HG03280 (cell line): Measurements from ENCODE around the gene SMIM45.
"Not testable (repeated sequence)": the region's sequence is repeated elsewhere in the genome, so short reads cannot be mapped to it uniquely, and the experiment has no call there.

Source experiments
- ATAC-seq: cut with Tn5 transposase; IDR thresholded peaks from one replicate; pipeline ENCODE4 v1.9.1; 2021; ENCODE audit warnings: mild to moderate bottlenecking, moderate library complexity; ENCODE audit not compliant: unreplicated experiment

SMIM45 gene

DNA sequence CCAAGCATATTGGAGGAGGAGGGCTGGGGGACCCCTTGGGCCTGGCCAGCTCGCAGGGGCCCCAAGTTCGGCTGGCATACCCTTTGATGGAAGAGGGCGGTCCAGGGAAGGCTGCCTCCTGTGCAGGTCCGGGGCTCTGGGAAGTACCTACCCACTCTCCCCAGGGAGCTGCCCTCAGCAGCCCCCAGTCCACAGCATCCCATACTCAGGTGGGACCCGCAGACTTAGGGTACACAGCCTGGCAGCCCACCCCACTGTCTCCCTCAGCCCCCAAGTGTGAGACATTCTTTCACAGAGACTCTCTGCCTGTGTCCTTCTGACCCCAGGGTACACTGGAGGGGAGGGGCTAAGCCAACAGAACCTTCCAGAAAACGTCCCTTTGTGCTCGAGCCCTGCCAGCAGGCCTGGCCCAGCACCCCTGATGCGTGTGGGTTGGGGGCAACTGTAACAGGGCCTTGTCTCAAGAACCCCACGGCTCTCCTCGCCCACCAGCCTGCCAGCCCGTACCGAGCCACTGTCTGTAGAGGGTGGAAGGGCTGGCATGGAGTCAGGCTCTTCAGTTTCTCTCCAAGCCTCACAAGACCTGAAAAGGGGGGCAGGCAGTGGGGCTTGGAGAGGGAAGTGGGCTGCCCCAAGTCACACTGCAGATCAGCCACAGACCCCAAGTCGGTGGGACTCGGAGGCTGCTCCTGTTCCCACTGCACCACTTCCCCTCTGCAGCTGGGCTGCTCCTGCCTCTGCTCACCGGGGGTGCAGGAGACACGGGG lies 18.4 kb upstream of the SMIM45 start:
- no peak for ATAC-seq

DNA sequence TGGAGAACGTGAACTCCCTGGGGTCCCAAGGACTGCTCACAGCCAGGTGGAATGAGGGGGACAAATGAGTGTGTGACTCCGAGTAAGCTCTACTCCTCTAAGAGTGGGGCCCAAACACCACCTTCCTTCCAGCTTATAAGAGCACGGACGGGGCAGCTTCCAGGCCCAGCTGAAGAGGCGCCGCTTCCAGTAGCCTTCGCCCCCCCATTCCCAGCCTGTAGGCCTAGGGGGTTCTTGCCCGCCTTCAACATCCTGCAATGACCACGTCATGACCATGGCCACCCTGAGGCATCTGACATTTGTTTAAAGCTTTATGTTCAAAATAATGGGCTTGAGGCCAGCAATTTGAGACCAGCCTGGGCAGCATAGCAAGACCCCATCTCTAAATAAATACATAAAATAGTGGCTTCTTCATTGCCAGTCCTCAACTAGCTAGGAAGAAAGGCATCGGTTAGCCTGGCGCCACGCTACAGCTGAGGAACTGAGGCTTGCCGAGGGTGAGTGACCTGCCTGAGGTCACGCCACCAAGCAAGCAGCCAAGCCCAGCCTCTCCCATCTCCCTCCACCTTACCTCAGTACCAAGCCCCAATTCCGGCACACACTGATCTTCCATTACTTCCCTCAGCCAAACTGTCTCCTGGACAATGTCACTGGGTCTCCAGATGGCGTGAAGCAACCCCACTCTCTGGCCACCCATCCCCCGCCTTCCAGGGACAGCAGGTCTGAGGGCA lies 17.5 kb upstream of the SMIM45 start:
- ATAC-seq = no peak

DNA sequence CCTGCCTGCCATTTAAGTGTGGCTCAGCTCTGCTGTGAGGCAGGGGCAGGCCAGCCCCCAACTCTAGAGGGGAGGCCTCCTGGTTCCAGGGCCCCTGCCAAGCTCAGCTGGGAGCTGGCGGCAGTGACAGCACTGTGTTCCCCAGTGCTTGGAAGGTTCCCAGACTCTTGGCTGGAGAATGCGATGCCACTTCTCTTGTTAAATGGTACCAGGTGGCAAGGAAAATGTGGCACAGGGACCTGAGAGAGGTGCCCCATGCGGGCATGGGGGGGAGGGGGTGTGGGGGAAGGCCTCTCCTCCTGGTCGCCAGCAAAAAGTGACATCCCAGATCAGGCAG lies 17.0 kb upstream of the SMIM45 start:
- no peak for ATAC-seq

DNA sequence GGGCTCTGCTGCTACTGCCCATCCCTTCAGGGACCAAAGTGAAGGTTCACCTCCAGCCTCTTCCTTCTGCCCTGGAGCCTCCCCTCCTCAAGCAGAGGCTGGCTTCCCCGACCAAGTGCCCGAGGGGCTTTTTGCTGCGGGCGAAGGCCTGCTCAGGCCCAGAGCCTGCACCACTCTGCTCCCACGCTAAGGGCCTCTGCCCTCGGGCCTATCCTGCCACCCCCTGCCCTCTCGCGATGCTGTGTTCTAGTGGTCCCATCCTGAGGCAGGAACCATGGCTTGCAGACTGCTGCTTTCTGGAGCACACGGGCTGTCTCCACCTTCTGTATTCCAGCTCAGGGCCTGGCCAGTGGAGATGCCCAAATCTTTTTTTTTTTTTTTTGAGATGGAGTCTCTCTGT lies 16.4 kb upstream of the SMIM45 start:
- no peak for ATAC-seq

DNA sequence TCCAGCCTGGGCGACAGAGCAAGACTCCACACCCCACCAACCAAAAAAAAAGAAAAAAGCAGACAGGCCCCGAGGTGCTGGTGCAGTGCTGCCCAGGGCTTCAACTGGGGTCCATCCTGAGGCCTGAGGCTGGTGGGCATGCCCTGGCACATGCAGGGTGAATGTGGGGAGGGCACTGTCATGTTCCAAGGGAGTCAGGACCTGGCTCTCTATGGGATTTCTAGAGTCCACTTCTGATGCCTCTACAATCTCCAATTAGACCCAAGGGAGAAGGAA lies 15.1 kb upstream of the SMIM45 start:
- ATAC-seq = no peak

DNA sequence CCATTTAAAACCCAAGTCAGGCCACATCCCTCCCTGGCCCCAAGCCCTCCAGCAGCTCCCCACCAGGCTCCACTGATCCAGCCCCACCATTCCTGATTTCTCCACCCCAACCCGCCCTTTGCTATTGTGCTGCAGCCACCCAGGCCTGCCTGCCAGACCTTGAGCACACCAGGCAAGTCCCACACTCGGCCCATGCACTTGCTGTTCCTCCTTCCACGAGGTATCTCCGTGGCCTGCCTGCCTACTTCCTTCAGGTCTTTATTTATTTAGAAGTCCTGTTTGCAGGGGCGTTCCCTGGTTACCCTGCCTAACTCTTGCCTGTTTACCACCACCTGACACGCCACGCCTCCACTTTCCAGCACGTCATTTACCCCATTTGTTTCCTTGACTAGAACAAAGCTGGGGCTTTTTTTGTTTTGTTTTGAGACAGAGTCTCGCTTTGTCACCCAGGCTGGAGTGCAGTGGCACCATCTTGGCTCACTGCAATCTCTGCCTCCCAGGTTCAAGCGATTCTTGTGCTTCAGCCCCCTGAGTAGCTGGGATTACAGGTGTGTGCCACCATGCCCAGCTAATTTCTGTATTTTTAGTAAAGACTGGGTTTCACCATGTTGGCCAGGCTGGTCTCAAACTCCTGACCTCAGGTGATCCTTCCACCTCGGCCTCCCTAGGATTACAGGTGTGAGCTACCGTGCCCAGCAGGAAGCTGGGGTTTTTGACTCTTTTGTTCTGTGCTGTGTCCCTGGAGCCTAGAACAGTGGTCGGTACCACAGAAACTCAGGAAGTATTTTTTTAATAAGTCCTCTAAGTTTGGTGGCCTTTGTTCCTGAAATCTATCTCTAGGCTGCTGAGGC lies 11.7 kb upstream of the SMIM45 start:
- peak; percentile 54 for ATAC-seq

DNA sequence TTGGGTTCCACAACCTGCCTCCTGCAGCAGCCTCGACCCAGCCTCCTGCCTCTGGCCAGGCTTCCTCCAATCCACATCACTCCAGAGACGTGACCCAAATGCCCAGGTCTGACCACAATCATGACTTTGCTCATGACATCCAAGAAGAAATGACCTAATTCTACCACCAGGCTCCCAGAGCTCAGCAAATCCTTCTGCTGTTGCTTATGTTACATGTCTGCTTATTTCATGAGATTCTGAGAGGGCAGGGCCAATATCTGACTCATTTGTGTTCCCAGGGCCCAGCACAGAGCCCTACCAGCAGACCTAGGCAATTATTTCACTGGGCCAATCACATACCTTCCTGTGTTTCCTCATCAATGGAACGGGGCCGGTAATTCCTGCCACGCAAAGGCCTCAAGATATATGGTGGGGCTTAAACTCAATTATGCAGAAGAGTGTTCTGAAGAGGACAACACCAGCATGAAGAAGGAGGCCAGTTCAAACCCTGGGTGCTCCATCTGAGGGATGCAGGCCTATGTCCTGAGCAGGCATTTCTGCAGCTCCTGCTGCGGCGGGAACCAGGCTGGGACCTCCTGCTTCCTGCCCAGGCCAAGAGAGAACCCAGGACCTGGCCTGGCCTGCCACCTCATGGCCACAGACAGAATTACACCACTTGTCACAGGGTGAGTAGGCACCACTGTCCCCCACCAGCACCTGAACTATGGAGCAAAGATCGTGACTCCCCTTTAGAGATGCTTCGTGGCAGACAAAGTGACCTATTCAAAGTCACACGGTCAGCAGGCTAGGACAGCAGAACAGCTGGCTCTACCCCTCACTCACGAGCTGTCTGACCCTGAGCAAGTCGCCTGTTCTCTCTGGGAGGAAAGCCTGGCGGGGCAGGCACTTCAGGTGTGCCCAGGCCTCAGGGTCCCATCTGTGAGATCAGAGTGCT lies 10.9 kb upstream of the SMIM45 start:
- peak; percentile 41 for ATAC-seq

DNA sequence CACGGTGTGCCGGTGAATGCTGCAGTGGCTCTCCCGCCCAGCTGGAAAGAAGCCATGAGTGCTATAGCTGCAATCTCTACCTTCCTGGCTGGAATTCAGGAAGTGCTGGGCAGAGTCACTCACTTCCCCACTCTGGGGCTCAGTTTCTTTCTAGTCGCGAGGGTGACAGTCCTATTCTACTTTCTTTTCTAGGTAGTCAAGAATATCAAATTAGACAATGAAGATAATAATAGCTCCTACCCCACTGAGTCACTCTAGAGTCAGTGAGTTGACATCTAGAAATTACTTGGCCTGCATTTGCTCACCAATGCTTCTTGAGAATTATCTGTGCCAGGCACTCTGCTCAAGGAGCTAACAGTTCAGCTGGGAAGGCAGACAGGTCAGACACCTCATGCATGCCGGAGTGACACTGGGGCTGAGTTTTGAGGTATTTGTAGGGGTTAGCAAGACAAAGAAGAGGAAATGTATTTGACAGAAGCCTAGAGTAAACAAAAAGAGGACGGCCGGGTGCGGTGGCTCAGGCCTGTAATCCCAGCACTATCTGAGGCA lies 8.2 kb upstream of the SMIM45 start:
- ATAC-seq = no peak

DNA sequence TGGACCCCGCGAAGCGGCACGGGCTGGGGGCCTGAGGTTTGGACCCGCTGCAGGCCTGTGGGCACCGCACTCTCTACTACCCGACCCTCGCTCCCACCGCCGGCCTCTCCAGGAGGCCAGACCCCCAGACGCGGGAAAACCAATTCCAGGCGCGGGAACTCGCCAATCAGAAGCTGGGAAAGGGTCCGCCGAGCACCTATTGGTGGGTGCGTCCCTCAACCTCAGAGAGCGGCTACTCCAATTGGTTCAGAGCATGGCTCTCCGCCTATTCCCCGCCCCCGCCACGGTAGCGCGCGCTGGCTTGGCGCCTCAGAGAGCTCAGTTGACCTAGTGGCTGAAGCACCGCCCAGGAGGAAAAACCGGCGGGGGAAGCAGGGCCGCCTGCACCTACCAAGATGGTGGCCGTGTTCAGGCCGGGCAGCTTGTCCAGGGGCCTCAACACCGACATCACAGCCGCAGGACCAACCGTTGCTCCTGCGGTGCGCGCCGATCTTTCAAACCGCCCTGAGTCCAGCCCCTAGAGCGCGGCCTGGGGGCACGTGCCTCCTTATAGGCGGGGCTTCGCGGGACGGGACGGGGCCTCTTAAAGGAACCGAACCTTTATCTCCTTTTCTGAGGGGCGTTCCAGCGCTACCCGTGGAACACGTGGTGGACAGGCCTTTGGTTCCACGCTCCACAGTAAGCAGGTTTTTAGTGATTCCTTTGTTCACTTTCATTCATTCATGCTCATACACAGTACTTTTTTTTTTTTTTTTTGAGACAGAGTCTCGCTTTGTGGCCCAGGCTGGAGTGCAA lies 5.1 kb upstream of the SMIM45 start, which contains the start of gene CENPM:
Gene CENPM, minus strand, starts transcription at position 524 of the 795 bp plus-strand sequence. Its CDS starts 76 bp downstream, at position 448.
- ATAC-seq = peak; percentile 85

DNA sequence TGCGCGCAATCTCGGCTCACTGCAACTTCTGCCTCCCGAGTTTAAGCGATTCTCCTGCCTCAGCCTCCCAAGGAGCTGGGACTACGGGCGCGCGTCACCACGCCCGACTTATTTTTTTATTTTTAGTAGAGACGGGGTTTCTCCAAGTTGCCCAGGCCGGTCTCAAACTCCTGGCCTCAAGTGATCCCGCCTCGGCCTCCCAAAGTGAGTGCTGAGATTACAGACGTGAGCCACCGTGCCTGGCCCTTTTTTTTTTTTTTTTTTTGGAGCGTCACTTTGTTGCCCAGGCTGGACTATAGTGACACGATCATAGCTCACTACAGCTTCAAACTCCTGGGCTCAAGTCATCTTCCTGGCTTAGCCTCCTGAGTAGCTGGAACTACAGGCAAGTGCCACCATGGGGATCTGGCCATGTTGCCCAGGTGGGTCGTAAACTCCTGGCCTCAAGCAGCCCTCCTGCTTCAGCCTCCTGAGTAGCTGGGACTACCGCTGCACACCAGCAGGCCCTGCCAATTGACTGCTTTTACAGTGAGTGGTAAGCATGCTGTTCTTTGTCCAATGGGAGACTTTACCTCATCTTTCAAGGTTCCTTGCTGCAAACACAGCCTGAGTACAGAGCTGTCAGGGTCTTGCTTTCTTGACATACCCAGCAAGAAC lies 4.4 kb upstream of the SMIM45 start:
- no peak for ATAC-seq

DNA sequence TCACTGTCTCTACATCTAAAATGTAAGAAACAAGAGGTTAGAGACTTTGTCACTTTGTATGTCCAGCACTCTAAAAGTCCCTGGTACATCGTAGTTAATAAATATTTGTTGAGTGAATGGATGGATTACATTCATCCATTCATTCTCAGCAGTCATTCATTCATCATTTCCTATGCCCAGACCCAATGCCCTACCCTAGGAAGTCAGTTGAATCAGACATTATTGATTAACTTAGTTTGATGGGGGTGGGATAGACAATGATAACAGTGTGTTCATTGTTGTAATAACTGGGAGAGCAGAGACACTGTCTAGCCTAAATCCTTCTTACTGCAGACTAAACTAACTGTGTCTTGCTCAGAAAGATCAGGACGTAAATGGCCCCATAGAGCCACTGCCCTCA lies 3.8 kb upstream of the SMIM45 start:
- ATAC-seq = no peak

DNA sequence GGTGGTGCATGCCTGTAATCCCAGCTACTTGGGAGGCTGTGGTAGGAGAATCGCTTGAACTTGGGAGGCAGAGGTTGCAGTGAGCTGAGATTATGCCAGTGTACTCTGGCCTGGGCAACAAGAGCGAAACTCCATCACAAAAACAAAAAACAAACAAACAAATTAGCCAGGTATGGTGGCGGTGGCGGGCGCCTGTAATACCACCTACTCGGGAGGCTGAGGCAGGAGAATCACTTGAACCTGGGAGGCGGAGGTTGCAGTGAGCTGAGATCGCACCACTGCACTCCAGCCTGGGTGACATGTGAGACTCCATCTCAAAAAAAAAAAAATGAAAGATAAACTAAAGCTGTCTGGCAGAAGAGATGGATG lies 3.0 kb upstream of the SMIM45 start:
- ATAC-seq = not testable (repeated sequence)

DNA sequence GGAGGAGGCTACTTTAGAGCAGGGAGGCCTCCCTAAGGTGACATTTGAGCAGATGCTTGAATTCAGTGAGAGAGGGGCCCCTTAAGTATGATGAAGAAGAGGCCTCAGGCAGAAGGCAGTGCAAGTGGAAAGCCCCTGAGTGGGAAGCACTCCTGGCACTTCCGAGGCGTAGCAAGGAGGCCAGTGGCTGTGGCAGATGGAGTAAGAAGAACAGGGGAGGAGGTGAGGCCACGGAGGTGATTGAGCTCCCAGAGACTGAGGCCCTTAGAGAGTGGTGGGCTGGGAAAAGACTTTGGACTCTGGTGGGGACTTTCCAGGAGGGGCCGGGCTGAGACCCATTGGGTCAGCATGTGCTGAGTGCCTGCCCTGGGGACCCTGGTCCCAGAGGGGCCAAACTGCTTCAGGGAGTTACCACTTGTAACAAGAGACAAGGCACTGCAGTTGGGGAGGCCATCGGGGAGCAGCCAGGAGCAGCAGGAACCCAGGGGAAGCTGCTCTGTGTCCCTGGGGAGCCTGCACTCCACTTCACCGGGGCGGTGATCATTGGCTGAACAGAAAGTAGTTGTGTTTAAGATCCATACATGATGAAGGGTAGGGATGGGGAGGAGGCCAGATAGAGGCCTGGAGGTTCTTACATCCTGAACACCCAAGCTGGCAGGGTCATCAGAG lies 2.5 kb upstream of the SMIM45 start:
- ATAC-seq = no peak

DNA sequence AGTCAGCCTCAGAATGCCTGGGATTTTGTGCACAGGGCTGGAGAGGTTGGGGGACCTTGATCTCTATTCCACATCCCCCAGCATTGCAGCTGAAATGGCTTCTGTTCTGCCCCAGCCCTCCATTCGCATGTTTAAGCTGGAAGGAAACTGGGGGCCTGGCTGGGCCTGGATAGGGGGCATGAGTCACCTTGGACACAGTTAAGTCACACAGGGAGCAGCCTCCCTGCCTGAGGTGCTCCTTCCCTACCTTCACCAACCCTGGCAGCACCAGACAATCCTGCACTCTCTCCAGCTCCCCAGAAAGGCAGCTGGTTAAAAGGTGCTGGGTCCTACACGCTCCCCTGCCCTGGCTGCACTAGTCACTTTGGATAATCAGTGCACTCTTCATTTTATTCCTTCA lies 763 bp downstream of the SMIM45 start:
- ATAC-seq = no peak

DNA sequence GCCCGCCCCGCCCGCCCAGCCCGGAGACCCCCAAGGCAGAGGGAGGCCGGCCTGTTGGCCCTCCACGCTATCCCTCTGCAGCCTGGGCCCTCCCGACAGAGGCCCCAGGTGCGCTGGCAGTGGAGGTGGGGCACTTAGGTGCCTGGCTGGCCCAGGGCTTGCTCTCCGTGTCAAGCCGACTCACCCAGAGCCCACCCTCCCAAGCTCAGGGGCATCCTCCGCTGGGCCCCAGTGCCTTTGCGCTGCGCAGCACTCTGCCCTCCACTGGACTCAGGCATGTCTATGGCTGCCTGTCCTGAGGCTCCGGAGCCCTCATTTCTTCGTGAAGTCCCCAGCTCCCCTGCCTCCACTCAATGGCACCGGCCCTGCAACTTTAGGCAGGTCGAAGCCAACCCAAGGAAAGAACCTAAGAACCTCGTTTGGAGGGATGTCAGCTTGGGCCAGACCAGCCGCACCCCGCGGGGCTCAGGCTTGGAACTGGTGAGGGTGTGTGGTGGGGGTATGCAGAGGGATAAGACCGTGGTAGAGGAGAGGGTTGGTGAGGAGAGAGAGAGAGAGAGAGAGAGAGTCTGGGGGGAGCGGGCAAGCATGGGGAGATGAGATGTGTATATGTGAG lies 6.1 kb downstream of the SMIM45 start:
- ATAC-seq = no peak

DNA sequence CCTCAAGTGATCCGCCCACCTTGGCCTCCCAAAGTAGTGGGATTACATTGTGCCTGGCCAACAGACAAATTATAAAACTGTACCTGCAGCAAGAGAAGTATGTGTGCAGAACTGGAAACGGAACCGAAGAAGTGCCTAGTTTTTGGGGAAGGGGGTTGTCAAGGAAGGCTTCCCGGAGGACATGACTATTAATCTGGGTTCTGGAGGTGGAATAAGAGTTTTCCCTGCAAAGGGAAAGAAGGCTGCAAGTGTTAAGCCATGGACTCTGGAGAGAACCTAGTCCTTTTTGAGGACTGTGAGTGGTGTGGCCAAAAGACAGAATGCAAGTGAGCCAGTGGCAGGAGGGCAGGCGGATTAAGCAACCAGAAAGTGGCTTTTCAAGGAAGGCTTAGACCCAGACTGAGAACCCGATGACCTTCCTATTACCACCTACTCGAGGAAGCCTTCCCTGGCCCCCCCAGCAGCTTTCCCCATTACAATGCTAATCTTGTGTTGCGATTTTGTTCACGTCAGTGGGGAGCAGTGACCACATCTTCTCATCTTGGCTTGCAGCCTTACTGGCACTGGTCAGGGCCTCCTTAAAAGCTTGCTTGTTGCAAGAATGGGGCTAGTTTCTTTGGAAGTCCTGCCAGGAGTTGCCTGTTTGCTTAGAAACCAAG lies 11.6 kb downstream of the SMIM45 start:
- ATAC-seq = no peak

DNA sequence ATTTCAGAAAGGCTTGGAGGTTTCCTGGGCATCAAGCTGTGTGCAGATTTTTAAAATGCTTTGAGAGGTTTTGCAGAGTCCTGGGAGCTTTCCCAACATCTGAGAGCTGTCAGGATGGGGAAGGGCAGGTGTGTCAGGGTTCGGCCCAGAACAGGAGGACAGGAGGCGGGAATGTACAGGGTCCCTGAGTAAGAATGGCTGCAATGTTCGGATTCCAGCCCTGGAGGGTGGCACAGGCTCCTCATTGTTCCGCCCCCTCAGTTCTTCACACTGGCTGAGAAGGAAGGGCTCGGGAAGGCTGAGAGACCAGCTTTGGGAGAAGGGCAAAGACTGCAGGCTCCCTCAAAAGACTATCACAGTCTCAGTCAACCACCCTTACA lies 12.2 kb downstream of the SMIM45 start:
- no peak for ATAC-seq

DNA sequence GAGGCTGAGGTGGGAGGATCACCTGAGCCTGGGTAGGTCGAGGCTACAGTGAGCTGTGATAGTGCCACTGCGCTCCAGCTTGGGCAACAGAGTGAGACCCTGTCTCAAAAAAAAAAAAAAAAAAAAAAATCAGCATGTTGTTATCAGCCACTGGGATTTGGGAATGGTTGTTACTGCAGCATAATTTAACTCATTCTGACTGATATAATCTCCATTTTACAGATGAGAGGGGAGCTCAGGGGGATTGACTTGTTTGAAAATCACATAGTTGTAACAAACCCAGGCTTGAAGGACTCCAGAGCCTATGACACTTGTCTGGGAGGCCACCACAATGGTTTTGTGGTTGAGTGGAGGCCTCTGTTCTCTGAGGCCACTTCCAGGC lies 14.3 kb downstream of the SMIM45 start:
- ATAC-seq = no peak
